IMR-90 (cell line): ENCODE data around the gene ABI3BP. TPM values are rescaled to one million over a fixed set of nuclear protein-coding genes. Genes with fewer than 3 reads are reported as not detected.

Source experiments
- ATAC-seq: fragments of 200-7000 bp; cut with Tn5 transposase; 2 replicates; pipeline ENCODE4 v1.9.1; 2020; ENCODE audit warnings: low read depth, mild to moderate bottlenecking, moderate library complexity
- BruUV-seq: library from RNA; stranded (reverse); fragments of 400-500 nt; replicated peaks from 2 replicates; lab custom pipeline; 2021; lab: Mats Ljungman, UMichigan
- CTCF ChIA-PET: fragments of 300-600 bp; formaldehyde crosslinking; extraction: SDS; loops from one replicate; lab custom pipeline; 2021; ENCODE audit warnings: antibody characterized with exemption; lab: Yijun Ruan, JAX
- POLR2A ChIA-PET: fragments of 300-600 bp; sonication (Branson Sonifier 250); formaldehyde crosslinking; loops from one replicate; lab custom pipeline; 2022; ENCODE audit warnings: antibody characterized with exemption; ENCODE audit not compliant: unreplicated experiment; lab: Charles Lee
- DNase-seq: peaks from one replicate; pipeline ENCODE4 v3.0.0; 2013
- H2AFZ ChIP-seq: replicated peaks from 2 replicates; pipeline ENCODE3; 2013; ENCODE audit warnings: low read length, mild to moderate bottlenecking; ENCODE audit not compliant: poor library complexity
- H2AK5ac ChIP-seq: 2 replicates; pipeline ENCODE4 v1.6.1; 2013; ENCODE audit warnings: low read depth, low read length, inconsistent platforms
- H2AK9ac ChIP-seq: replicated peaks from 2 replicates; pipeline ENCODE3; 2013; ENCODE audit warnings: mild to moderate bottlenecking, low read depth, low read length, moderate library complexity; ENCODE audit not compliant: poor library complexity
- H2BK120ac ChIP-seq: 2 replicates; pipeline ENCODE4 v1.6.1; 2013; ENCODE audit warnings: low read depth, low read length, inconsistent platforms
- H2BK15ac ChIP-seq: 3 replicates; pipeline ENCODE4 v1.6.1; 2013; ENCODE audit warnings: low read depth, low read length, inconsistent platforms
- H2BK20ac ChIP-seq: 2 replicates; pipeline ENCODE4 v1.6.1; 2013; ENCODE audit warnings: low read depth, mild to moderate bottlenecking, inconsistent platforms, low read length, moderate library complexity
- H2BK5ac ChIP-seq: 2 replicates; pipeline ENCODE4 v1.6.1; 2013; ENCODE audit warnings: mild to moderate bottlenecking, low read depth, low read length, inconsistent platforms; ENCODE audit not compliant: poor library complexity, severe bottlenecking
- H3K14ac ChIP-seq: replicated peaks from 2 replicates; pipeline ENCODE4 v1.6.1; 2013; ENCODE audit warnings: low read depth, low read length, inconsistent platforms
- H3K18ac ChIP-seq: 2 replicates; pipeline ENCODE4 v1.6.1; 2013; ENCODE audit warnings: low read depth, low read length, control low read depth
- H3K23ac ChIP-seq: 2 replicates; pipeline ENCODE4 v1.6.1; 2013; ENCODE audit warnings: low read depth, low read length, inconsistent platforms
- H3K27ac ChIP-seq: 2 replicates; pipeline ENCODE4 v1.5.1; 2013; ENCODE audit warnings: mild to moderate bottlenecking, control low read depth, low read length; ENCODE audit not compliant: insufficient read depth
- H3K27me3 ChIP-seq: 2 replicates; pipeline ENCODE4 v1.6.1; 2013; ENCODE audit warnings: low read length; ENCODE audit not compliant: control insufficient read depth, insufficient read depth
- H3K36me3 ChIP-seq: 2 replicates; pipeline ENCODE4 v1.6.1; 2013; ENCODE audit warnings: low read length, mixed read lengths; ENCODE audit not compliant: control insufficient read depth, insufficient read depth
- H3K4ac ChIP-seq: 2 replicates; pipeline ENCODE4 v1.6.1; 2013; ENCODE audit warnings: low read depth, low read length, inconsistent platforms
- H3K4me1 ChIP-seq: 2 replicates; pipeline ENCODE4 v1.6.1; 2013; ENCODE audit warnings: low read length, mixed read lengths; ENCODE audit not compliant: control insufficient read depth, insufficient read depth
- H3K4me2 ChIP-seq: 2 replicates; pipeline ENCODE4 v1.6.1; 2013; ENCODE audit warnings: low read depth, mild to moderate bottlenecking, control low read depth, low read length, moderate library complexity
- H3K4me3 ChIP-seq: 2 replicates; pipeline ENCODE4 v1.5.1; 2013; ENCODE audit warnings: low read depth, mild to moderate bottlenecking, control low read depth, low read length, moderate library complexity; ENCODE audit not compliant: insufficient read depth
- H3K56ac ChIP-seq: 2 replicates; pipeline ENCODE4 v1.6.1; 2013; ENCODE audit warnings: low read length, inconsistent platforms; ENCODE audit not compliant: insufficient read depth; ENCODE audit errors: extremely low read depth
- H3K79me1 ChIP-seq, 2 experiments: 2 replicates each; pipeline ENCODE4 v1.6.1; 2013; ENCODE audit warnings: low read length in 2 of 2, inconsistent platforms in 1 of 2, low read depth in 1 of 2
- H3K9ac ChIP-seq: 2 replicates; pipeline ENCODE4 v1.6.1; 2013; ENCODE audit warnings: low read depth, low read length, control low read depth
- H3K9me1 ChIP-seq: 2 replicates; pipeline ENCODE4 v1.6.1; 2013; ENCODE audit warnings: low read length, inconsistent platforms; ENCODE audit not compliant: insufficient read depth
- H3K9me3 ChIP-seq: 2 replicates; pipeline ENCODE4 v1.6.1; 2013; ENCODE audit warnings: low read length; ENCODE audit not compliant: control insufficient read depth, insufficient read depth
- H4K20me1 ChIP-seq: 2 replicates; pipeline ENCODE4 v1.6.1; 2013; ENCODE audit warnings: low read length, inconsistent platforms; ENCODE audit not compliant: insufficient read depth
- H4K5ac ChIP-seq: 2 replicates; pipeline ENCODE4 v1.6.1; 2013; ENCODE audit warnings: mild to moderate bottlenecking, low read depth, low read length, control low read depth
- H4K8ac ChIP-seq, 2 experiments: 2 replicates each; pipeline ENCODE4 v1.6.1; 2013; ENCODE audit warnings: low read depth in 2 of 2, low read length in 2 of 2, control low read depth in 1 of 2, inconsistent platforms in 1 of 2
- H4K91ac ChIP-seq: 2 replicates; pipeline ENCODE4 v1.6.1; 2013; ENCODE audit warnings: low read depth, low read length, inconsistent platforms; ENCODE audit not compliant: insufficient read depth
- RAD21 ChIP-seq: IDR thresholded peaks from 2 replicates; pipeline ENCODE4 v1.6.1; 2012; ENCODE audit warnings: low read length, improper control_type of control experiment
- USF2 ChIP-seq: fragments of 150-350 bp; IDR thresholded peaks from 2 replicates; pipeline ENCODE4 v1.6.1; 2017; ENCODE audit warnings: mild to moderate bottlenecking, antibody characterized with exemption, low read length, low read depth
- WGBS, 2 experiments: methylation state at CpG; one replicate each; pipeline versions ENCODE4 v1.1.5 to v1.1.7; 2013; ENCODE audit warnings: missing lambda C conversion rate in 2 of 2; ENCODE audit not compliant: insufficient read length in 1 of 2; ENCODE audit errors: extremely low coverage in 2 of 2; 5-methylcytosine and 5-hydroxymethylcytosine counted together
- dilution Hi-C: fragments of 300-500 bp; cut with HindIII; formaldehyde crosslinking; loops from one replicate; pipeline ENCODE4 v1.14.3; 2018; ENCODE audit warnings: low sequenced_read_pairs; ENCODE audit not compliant: unreplicated experiment
- in situ Hi-C: fragments of 300-500 bp; cut with MboI; formaldehyde crosslinking; loops from 3 replicates; pipeline ENCODE4 v1.14.3; 2019; ENCODE audit warnings: low sequenced_read_pairs, inconsistent platforms, mixed read lengths
- intact Hi-C: fragments of 100-400 bp; cut with micrococcal nuclease; formaldehyde crosslinking; loops from 2 replicates; pipeline ENCODE4 v1.10.0; 2022
- polyA plus RNA-seq, 3 experiments: library from polyadenylated mRNA; depleted of rRNA; stranded (reverse); fragments of >200 nt; gene quantifications; 2 replicates each; pipeline ENCODE4 v1.2.3, GENCODE V29; 2012; ENCODE audit warnings: low replicate concordance in 1 of 3
- total RNA-seq: library from RNA; depleted of rRNA; stranded (reverse); fragments of >200 nt; gene quantifications from 2 replicates; pipeline ENCODE4 v1.2.3, GENCODE V29; 2012

The ABI3BP gene
- total and polyA plus RNA-seq, 2 of the 4 experiments (the other 2 are of a cell fraction), result 3.0 to 26.7 TPM

GRCh38 chr3:100813828-100814227 lies 179.4 kb downstream of the ABI3BP start:
- Histone ChIP-seq H3K79me1 (no peaks in the 10 kb centered on the region), H3K9me1 (peaks cover 3% of the 10 kb centered on the region; the same call in 1 of the 2 replicates), H3K9me3 (no peaks in the 10 kb centered on the region), H2BK120ac (no peak overlapping the region), H3K4me2 (no peak overlapping the region), H3K23ac (no peak overlapping the region), H3K56ac (no peak overlapping the region), H4K5ac (no peak overlapping the region), H2AFZ (no peak overlapping the region), H3K36me3 (no peaks in the 10 kb centered on the region), H3K4ac (no peak overlapping the region), H3K4me3 (no peak overlapping the region), H2BK20ac (no peak overlapping the region), H3K18ac (no peak overlapping the region), H4K91ac (no peak overlapping the region), H3K9ac (no peak overlapping the region), H2AK9ac (no peak overlapping the region), H3K27ac (no peak overlapping the region), H3K27me3 (peaks cover 1% of the 10 kb centered on the region; the same call in 1 of the 2 replicates), H3K14ac (no peak overlapping the region), H4K8ac (no peak overlapping the region), H3K4me1 (peaks cover 7% of the 10 kb centered on the region), H4K20me1 (no peaks in the 10 kb centered on the region), H2BK15ac (no peak overlapping the region), H2AK5ac (no peak overlapping the region), H2BK5ac (no peak overlapping the region)
- WGBS, 2 experiments, result no CpG with 5 or more reads among the region's 2 CpGs
- ATAC-seq (no peak), DNase-seq (peak; percentile 10)
- BruUV-seq, result no TSS peak
- ChIA-PET CTCF (interaction anchor here (0.6 kb wide), 2 partner anchors 245 to 479 kb away, joined by 5 to 6 read pairs; no protein-coding TSS in a partner anchor), POLR2A (no interaction called here)
- intact Hi-C loops (loop anchor here (5.0 kb wide), 1 partner anchor 53 kb away; no protein-coding TSS in a partner anchor), dilution Hi-C loops (no loop called here), in situ Hi-C loops (no loop called here)
- TF ChIP-seq RAD21 (no peak), USF2 (no peak)
